HG02938 (cell line): ENCODE data around the gene MTA3.

Experiments
- ATAC-seq: cut with Tn5 transposase; IDR thresholded peaks from one replicate; pipeline ENCODE4 v1.9.1; 2021; ENCODE audit warnings: mild to moderate bottlenecking, moderate library complexity; ENCODE audit not compliant: unreplicated experiment

MTA3 gene

GRCh38 chr2:42799881-42800280 lies 231.4 kb downstream of the MTA3 start:
- ATAC-seq, result no peak

- no peak for ATAC-seq
Observed at GRCh38 chr2:42800461-42800962, 232.1 kb downstream of the MTA3 start.

- no peak for ATAC-seq
Observed at GRCh38 chr2:42800981-42801380, 232.5 kb downstream of the MTA3 start.

- ATAC-seq, result no peak
Observed at GRCh38 chr2:42801381-42801780, 232.9 kb downstream of the MTA3 start.

- no peak for ATAC-seq
Observed at GRCh38 chr2:42802150-42802549, 233.7 kb downstream of the MTA3 start.

GRCh38 chr2:42804338-42804737 lies 235.9 kb downstream of the MTA3 start:
- no peak for ATAC-seq

- no peak for ATAC-seq
Observed at GRCh38 chr2:42804891-42805290, 236.5 kb downstream of the MTA3 start.
